Stomach (tissue), 4 donors: Measurements from ENCODE around the gene FOXJ2.

Experiments used
- CTCF ChIP-seq, 7 experiments: fragments of 450-650 bp in 4 of 7; fragments of 200-600 bp in 3 of 7; sonication (generic) in 3 of 7; IDR thresholded peaks; one replicate each; pipeline ENCODE4 v1.5.1; 2016 to 2019; ENCODE audit warnings: antibody characterized with exemption in 7 of 7, control low read depth in 2 of 7, mild to moderate bottlenecking in 1 of 7
- EP300 ChIP-seq: sonication (generic); formaldehyde crosslinking; IDR thresholded peaks from one replicate; pipeline ENCODE4 v1.6.1; 2017; ENCODE audit warnings: antibody characterized with exemption
- POLR2A ChIP-seq, 4 donors: fragments of 450-650 bp; IDR thresholded peaks; one replicate each; pipeline ENCODE4 v1.6.1; 2016; ENCODE audit warnings: antibody characterized with exemption in 4 of 4, control low read depth in 2 of 4, mild to moderate bottlenecking in 1 of 4, moderate library complexity in 1 of 4
- POLR2AphosphoS5 ChIP-seq, 3 donors: sonication (generic); formaldehyde crosslinking; IDR thresholded peaks; one replicate each; pipeline ENCODE4 v1.6.1; 2016; ENCODE audit warnings: antibody characterized with exemption in 3 of 3

DNA sequence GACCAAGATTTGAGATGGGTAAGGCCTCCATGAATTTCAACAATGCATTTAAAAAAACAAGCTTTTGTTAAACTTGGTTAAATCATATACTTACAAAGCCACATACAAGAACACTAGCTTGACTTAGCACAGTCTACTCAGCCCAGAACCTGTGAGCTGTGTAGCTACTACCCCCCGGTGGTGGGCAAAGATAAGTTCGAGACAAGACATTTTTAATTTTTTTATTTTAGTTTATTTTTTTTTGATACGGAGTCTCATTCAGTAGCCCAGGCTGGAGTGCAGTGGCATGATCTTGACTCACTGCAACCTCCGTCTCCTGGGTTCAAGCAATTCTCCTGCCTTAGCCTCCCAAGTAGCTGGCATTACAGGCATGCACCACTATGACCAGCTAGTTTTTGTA lies 45.9 kb downstream of the FOXJ2 start:
- TF ChIP-seq CTCF (IDR thresholded peaks at IDR 0.05) = no peak
- TF ChIP-seq POLR2AphosphoS5 (IDR thresholded peaks at IDR 0.05) = no peak
- TF ChIP-seq POLR2A (IDR thresholded peaks at IDR 0.05) = no peak
- no peak for TF ChIP-seq EP300
